ENCODE results near the gene SEZ6L. TPM values are rescaled to one million over a fixed set of nuclear protein-coding genes. Genes with fewer than 3 reads are reported as not detected.

Gene SEZ6L
- total and polyA plus RNA-seq, 9 donors, result 0.10 to 0.32 (median 0.15) TPM; not detected in 3

- H3K9me3 ChIP-seq, result no peaks in the 10 kb centered on the region
- H3K4me1 ChIP-seq (ENCODE audit: insufficient read depth), result no peaks in the 10 kb centered on the region
- no peak for DNase-seq
- H3K36me3 ChIP-seq, result no peaks in the 10 kb centered on the region
- intact Hi-C loops (cut with DNase I), result no loop called here
- no peak overlapping the region for H3K4me3 ChIP-seq
- no peak overlapping the region for H3K27ac ChIP-seq
- TF ChIP-seq CTCF (IDR thresholded peaks at IDR 0.05) (no peak), POLR2A (IDR thresholded peaks at IDR 0.05) (no peak), EP300 (IDR thresholded peaks at IDR 0.05) (no peak)
- WGBS, 3 donors, result 58 to 71% (median 64%) methylated on average over 3 of the region's 3 CpGs
- no peaks in the 10 kb centered on the region for H3K27me3 ChIP-seq
Measured at GRCh38 chr22:26417406-26417805, 248.1 kb downstream of the SEZ6L start.

GRCh38 chr22:26418620-26419019 lies 249.4 kb downstream of the SEZ6L start:
- WGBS, 3 donors, result 25 to 36% (median 31%) methylated on average over 3 of the region's 3 CpGs
- TF ChIP-seq CTCF (IDR thresholded peaks at IDR 0.05) (no peak), EP300 (IDR thresholded peaks at IDR 0.05) (no peak), POLR2A (IDR thresholded peaks at IDR 0.05) (no peak)
- no peak overlapping the region for H3K27ac ChIP-seq
- no peaks in the 10 kb centered on the region for H3K27me3 ChIP-seq
- H3K36me3 ChIP-seq, result no peaks in the 10 kb centered on the region
- intact Hi-C loops (cut with DNase I), result no loop called here
- DNase-seq, result no peak
- H3K9me3 ChIP-seq, result peaks cover 0 to 3% of the 10 kb centered on the region in 2 donors
- no peak overlapping the region for H3K4me3 ChIP-seq
- no peaks in the 10 kb centered on the region for H3K4me1 ChIP-seq (ENCODE audit: insufficient read depth)

GRCh38 chr22:26426924-26427323 lies 257.7 kb downstream of the SEZ6L start:
- DNase-seq, result no peak
- peaks cover 8% of the 10 kb centered on the region for H3K4me1 ChIP-seq (ENCODE audit: insufficient read depth)
- peaks cover 0 to 3% of the 10 kb centered on the region in 2 donors for H3K9me3 ChIP-seq
- intact Hi-C loops (cut with DNase I), result no loop called here
- no peak overlapping the region for H3K27ac ChIP-seq
- H3K36me3 ChIP-seq, result no peaks in the 10 kb centered on the region
- H3K27me3 ChIP-seq, result no peaks in the 10 kb centered on the region
- no peak overlapping the region for H3K4me3 ChIP-seq
- TF ChIP-seq POLR2A (IDR thresholded peaks at IDR 0.05) (no peak), CTCF (IDR thresholded peaks at IDR 0.05) (no peak), EP300 (IDR thresholded peaks at IDR 0.05) (no peak)

- Histone ChIP-seq H3K27me3 (no peaks in the 10 kb centered on the region), H3K36me3 (no peaks in the 10 kb centered on the region), H3K27ac (no peak within 1 kb of the TSS), H3K4me1 (ENCODE audit: insufficient read depth) (peaks cover 8% of the 10 kb centered on the region), H3K4me3 (peak within 1 kb of the TSS; percentile 38), H3K9me3 (no peaks in the 10 kb centered on the region)
- TF ChIP-seq CTCF (IDR thresholded peaks at IDR 0.05) (no peak), EP300 (IDR thresholded peaks at IDR 0.05) (no peak), POLR2A (IDR thresholded peaks at IDR 0.05) (no peak)
- intact Hi-C loops (cut with DNase I), result no loop called here
- 0 to 1% (median 1%) methylated on average over 60 to 96 of the region's 96 CpGs for WGBS, 3 donors
- peak; percentile 36 to 75 (median 61) for DNase-seq
Measured at GRCh38 chr22:26428515-26429457, 259.5 kb downstream of the SEZ6L start, which contains the start of gene ASPHD2. Gene ASPHD2 (plus strand): TSS chr22:26429260. CDS start chr22:26433616, 4,356 bp downstream.

Data from ovary (tissue), 9 donors.